Natural killer cell (primary cell): ENCODE measurements around the gene CD248. TPM values are rescaled to one million over a fixed set of nuclear protein-coding genes. Genes with fewer than 3 reads are reported as not detected.

Source experiments
- ATAC-seq, 3 donors: fragments of 150-1000 bp in 2 of 3; fragments of 200-7000 bp in 1 of 3; cut with Tn5 transposase; 1 replicate in 1 of 3; 2 replicates in 2 of 3; pipeline ENCODE4 v1.10.0; 2021; ENCODE audit warnings: mild to moderate bottlenecking in 2 of 3, moderate library complexity in 2 of 3
- DNase-seq, 2 donors: peaks; one replicate each; pipeline versions ENCODE4 v3.0.0 to v3.0.0-alpha.2; 2013 to 2021; ENCODE audit warnings: mixed read lengths in 1 of 2
- H3K27ac ChIP-seq: one replicate; pipeline ENCODE4 v1.5.1; 2013; ENCODE audit warnings: mild to moderate bottlenecking, low read length
- H3K27me3 ChIP-seq: one replicate; pipeline ENCODE4 v1.6.1; 2013; ENCODE audit warnings: low read length; ENCODE audit not compliant: control insufficient read depth, insufficient read depth
- H3K36me3 ChIP-seq: one replicate; pipeline ENCODE4 v1.6.1; 2013; ENCODE audit warnings: low read length; ENCODE audit not compliant: control insufficient read depth, insufficient read depth
- H3K4me1 ChIP-seq: one replicate; pipeline ENCODE4 v1.6.1; 2013; ENCODE audit warnings: low read length; ENCODE audit not compliant: control insufficient read depth, insufficient read depth
- H3K4me3 ChIP-seq: one replicate; pipeline ENCODE4 v1.5.1; 2013; ENCODE audit warnings: low read length
- H3K9me3 ChIP-seq: one replicate; pipeline ENCODE4 v1.6.1; 2013; ENCODE audit warnings: low read length; ENCODE audit not compliant: control insufficient read depth, insufficient read depth
- H3K27ac Mint-ChIP-seq, 2 donors: one replicate each; pipeline ENCODE4 v1.8.0; 2022; ENCODE audit warnings: mild to moderate bottlenecking in 2 of 2, mixed read lengths in 2 of 2, moderate library complexity in 1 of 2
- H3K27me3 Mint-ChIP-seq, 2 donors: one replicate each; pipeline ENCODE4 v1.8.0; 2022; ENCODE audit warnings: low read depth in 2 of 2, mixed read lengths in 2 of 2
- H3K36me3 Mint-ChIP-seq: one replicate; pipeline ENCODE4 v1.8.0; 2022; ENCODE audit warnings: mixed read lengths
- H3K4me1 Mint-ChIP-seq, 2 donors: one replicate each; pipeline ENCODE4 v1.8.0; 2022; ENCODE audit warnings: mixed read lengths in 2 of 2
- H3K4me3 Mint-ChIP-seq: one replicate; pipeline ENCODE4 v1.8.0; 2022; ENCODE audit warnings: mild to moderate bottlenecking, moderate library complexity, mixed read lengths
- H3K9me3 Mint-ChIP-seq, 2 donors: one replicate each; pipeline ENCODE4 v1.8.0; 2022; ENCODE audit warnings: mixed read lengths in 2 of 2
- CTCF ChIP-seq: fragments of 200-600 bp; IDR thresholded peaks from one replicate; pipeline ENCODE4 v1.8.0; 2022; ENCODE audit warnings: antibody characterized with exemption
- WGBS: methylation state at CpG from one replicate; pipeline ENCODE4 v1.1.7; 2013; ENCODE audit warnings: missing lambda C conversion rate; ENCODE audit not compliant: insufficient coverage; 5-methylcytosine and 5-hydroxymethylcytosine counted together
- intact Hi-C: fragments of 100-400 bp; cut with micrococcal nuclease; formaldehyde crosslinking; loops from one replicate; pipeline ENCODE4 v1.14.2; 2022
- total RNA-seq, 4 donors: library from RNA; stranded (reverse); fragments of 120-200 nt in 1 of 4; gene quantifications; one replicate each; pipeline versions ENCODE4 v1.2.3 to v1.2.4, GENCODE V29; 2013 to 2022

The CD248 gene
- total RNA-seq, 3 donors from 2014 or later (not counting 1 experiment from before 2014, with no cell fraction given): 0.23 to 0.40 (median 0.32) TPM

- Histone ChIP-seq H3K4me1 (peaks cover 32% of the 10 kb centered on the region), H3K27me3 (peaks cover 3% of the 10 kb centered on the region), H3K9me3 (no peaks in the 10 kb centered on the region), H3K36me3 (peaks cover 17% of the 10 kb centered on the region), H3K27ac (no peak overlapping the region), H3K4me3 (no peak overlapping the region)
- no peak for TF ChIP-seq CTCF
- DNase-seq (peak in 1 of 2 donors; percentile 1), ATAC-seq (no peak)
- no peaks in the 10 kb centered on the region for H3K9me3 Mint-ChIP-seq
- H3K27ac Mint-ChIP-seq: no peak overlapping the region
- peaks cover 10 to 26% of the 10 kb centered on the region in 2 donors for H3K4me1 Mint-ChIP-seq
- intact Hi-C loops: no loop called here
- 94% methylated on average over 29 of the region's 29 CpGs for WGBS
- H3K36me3 Mint-ChIP-seq: no peaks in the 10 kb centered on the region
- H3K27me3 Mint-ChIP-seq: peaks cover 8 to 24% of the 10 kb centered on the region in 2 donors
- H3K4me3 Mint-ChIP-seq: no peak overlapping the region
These were observed 17.2 kb upstream of the CD248 start for GRCh38 chr11:66333896-66334604.

GRCh38 chr11:66333220-66333877, 16.5 kb upstream of the CD248 start:
- Histone ChIP-seq H3K27me3 (peaks cover 3% of the 10 kb centered on the region), H3K36me3 (peaks cover 10% of the 10 kb centered on the region), H3K4me1 (peaks cover 39% of the 10 kb centered on the region), H3K9me3 (no peaks in the 10 kb centered on the region), H3K27ac (no peak overlapping the region), H3K4me3 (no peak overlapping the region)
- no peaks in the 10 kb centered on the region for H3K36me3 Mint-ChIP-seq
- no peak overlapping the region for H3K27ac Mint-ChIP-seq
- H3K4me3 Mint-ChIP-seq: no peak overlapping the region
- peaks cover 8 to 21% of the 10 kb centered on the region in 2 donors for H3K27me3 Mint-ChIP-seq
- no peak for TF ChIP-seq CTCF
- peak in 1 of 2 donors; percentile 3 for DNase-seq
- H3K9me3 Mint-ChIP-seq: no peaks in the 10 kb centered on the region
- ATAC-seq: no peak
- intact Hi-C loops: no loop called here
- peaks cover 17 to 33% of the 10 kb centered on the region in 2 donors for H3K4me1 Mint-ChIP-seq
- WGBS: 89% methylated on average over 18 of the region's 19 CpGs

GRCh38 chr11:66332371-66333219, 15.8 kb upstream of the CD248 start:
- DNase-seq: no peak
- WGBS: 86% methylated on average over 16 of the region's 18 CpGs
- Histone ChIP-seq H3K27ac (no peak overlapping the region), H3K4me1 (peaks cover 46% of the 10 kb centered on the region), H3K36me3 (peaks cover 5% of the 10 kb centered on the region), H3K4me3 (no peak overlapping the region), H3K9me3 (no peaks in the 10 kb centered on the region), H3K27me3 (peaks cover 3% of the 10 kb centered on the region)
- TF ChIP-seq CTCF: no peak
- no peak overlapping the region for H3K27ac Mint-ChIP-seq
- ATAC-seq: no peak
- no peaks in the 10 kb centered on the region for H3K9me3 Mint-ChIP-seq
- intact Hi-C loops: no loop called here
- no peaks in the 10 kb centered on the region for H3K36me3 Mint-ChIP-seq
- peaks cover 23 to 40% of the 10 kb centered on the region in 2 donors for H3K4me1 Mint-ChIP-seq
- no peak overlapping the region for H3K4me3 Mint-ChIP-seq
- H3K27me3 Mint-ChIP-seq: peaks cover 8 to 21% of the 10 kb centered on the region in 2 donors
